Uterus (tissue), 4 donors: ENCODE results near the gene KIAA0753. TPM values are rescaled to one million over a fixed set of nuclear protein-coding genes. Genes with fewer than 3 reads are reported as not detected.

Experiments
- DNase-seq, 2 donors: peaks; one replicate each; pipeline ENCODE4 v3.0.0-alpha.2; 2019 to 2020
- H3K27ac ChIP-seq, 2 donors: fragments of 200-600 bp; sonication (generic); 1 replicate in 1 of 2; 2 replicates in 1 of 2; pipeline ENCODE4 v1.5.1; 2016 to 2018
- H3K27me3 ChIP-seq, 2 donors: fragments of 200-600 bp; sonication (generic); one replicate each; pipeline ENCODE4 v1.5.1; 2018 to 2019; ENCODE audit warnings: control low read depth in 1 of 2
- H3K36me3 ChIP-seq, 2 donors: fragments of 200-600 bp; sonication (generic); one replicate each; pipeline ENCODE4 v1.5.1; 2019; ENCODE audit warnings: control low read depth in 1 of 2
- H3K4me1 ChIP-seq, 2 donors: fragments of 200-600 bp; sonication (generic); one replicate each; pipeline ENCODE4 v1.5.1; 2018 to 2019; ENCODE audit warnings: control low read depth in 1 of 2
- H3K4me3 ChIP-seq, 2 donors: fragments of 200-600 bp; sonication (generic); 1 replicate in 1 of 2; 2 replicates in 1 of 2; pipeline ENCODE4 v1.5.1; 2018 to 2019; ENCODE audit warnings: mild to moderate bottlenecking in 1 of 2
- H3K9me3 ChIP-seq, 2 donors: fragments of 200-600 bp; sonication (generic); one replicate each; pipeline ENCODE4 v1.5.1; 2019; ENCODE audit warnings: control low read depth in 1 of 2
- CTCF ChIP-seq, 4 experiments: fragments of 200-600 bp in 2 of 4; fragments of 450-650 bp in 2 of 4; sonication (generic) in 2 of 4; IDR thresholded peaks; one replicate each; pipeline ENCODE4 v1.5.1; 2016 to 2019; ENCODE audit warnings: antibody characterized with exemption in 4 of 4, mild to moderate bottlenecking in 2 of 4, moderate library complexity in 1 of 4
- POLR2A ChIP-seq, 2 donors: fragments of 450-650 bp; IDR thresholded peaks; one replicate each; pipeline ENCODE4 v1.6.1; 2016; ENCODE audit warnings: antibody characterized with exemption in 2 of 2, mild to moderate bottlenecking in 1 of 2, moderate library complexity in 1 of 2
- intact Hi-C: fragments of 100-400 bp; cut with DNase I; formaldehyde crosslinking; loops from one replicate; pipeline ENCODE4 v1.15.1; 2023; ENCODE audit warnings: low total_unique reads
- total RNA-seq, 4 donors: library from RNA; depleted of rRNA in 3 of 4; stranded (reverse); fragments of >200 nt in 3 of 4; gene quantifications; one replicate each; pipeline versions ENCODE4 v1.1.0 to v1.2.4, GENCODE V29; 2014 to 2023
- donor health status: DM: yes; HTN: yes; CAD: no.

KIAA0753 gene
- total RNA-seq, 4 donors from 2014 or later, result 6.2 to 52.3 (median 28.8) TPM

- no peak overlapping the region for H3K4me3 ChIP-seq
- TF ChIP-seq POLR2A (IDR thresholded peaks at IDR 0.05), result no peak
- TF ChIP-seq CTCF (IDR thresholded peaks at IDR 0.05), result no peak
- intact Hi-C loops, result no loop called here
- H3K27ac ChIP-seq, result no peak overlapping the region
- no peaks in the 10 kb centered on the region for H3K9me3 ChIP-seq
- H3K27me3 ChIP-seq, result no peaks in the 10 kb centered on the region
- no peak for DNase-seq
- H3K4me1 ChIP-seq, result no peaks in the 10 kb centered on the region
- no peaks in the 10 kb centered on the region for H3K36me3 ChIP-seq
Measured at GRCh38 chr17:6580625-6581024, 59.9 kb downstream of the KIAA0753 start.

GRCh38 chr17:6578491-6578890, 62.0 kb downstream of the KIAA0753 start:
- Histone ChIP-seq H3K4me1 (no peaks in the 10 kb centered on the region), H3K9me3 (no peaks in the 10 kb centered on the region), H3K4me3 (no peak overlapping the region), H3K27ac (no peak overlapping the region), H3K27me3 (no peaks in the 10 kb centered on the region), H3K36me3 (no peaks in the 10 kb centered on the region)
- DNase-seq, result no peak
- intact Hi-C loops, result no loop called here
- TF ChIP-seq CTCF (IDR thresholded peaks at IDR 0.05) (no peak), POLR2A (IDR thresholded peaks at IDR 0.05) (no peak)

GRCh38 chr17:6577686-6578263, 62.7 kb downstream of the KIAA0753 start:
- H3K4me1 ChIP-seq, result no peaks in the 10 kb centered on the region
- no peak overlapping the region for H3K27ac ChIP-seq
- no peaks in the 10 kb centered on the region for H3K27me3 ChIP-seq
- no peak for DNase-seq
- intact Hi-C loops, result no loop called here
- H3K36me3 ChIP-seq, result no peaks in the 10 kb centered on the region
- no peaks in the 10 kb centered on the region for H3K9me3 ChIP-seq
- H3K4me3 ChIP-seq, result no peak overlapping the region
- TF ChIP-seq POLR2A (IDR thresholded peaks at IDR 0.05) (no peak), CTCF (IDR thresholded peaks at IDR 0.05) (no peak)

GRCh38 chr17:6576038-6576785, 64.3 kb downstream of the KIAA0753 start:
- no peaks in the 10 kb centered on the region for H3K36me3 ChIP-seq
- TF ChIP-seq POLR2A (IDR thresholded peaks at IDR 0.05) (no peak), CTCF (IDR thresholded peaks at IDR 0.05) (no peak)

GRCh38 chr17:6575596-6575988, 64.9 kb downstream of the KIAA0753 start:
- no peaks in the 10 kb centered on the region for H3K27me3 ChIP-seq
- no peak overlapping the region for H3K4me3 ChIP-seq
- H3K9me3 ChIP-seq, result no peaks in the 10 kb centered on the region
- no peak for DNase-seq
- H3K4me1 ChIP-seq, result no peaks in the 10 kb centered on the region
- TF ChIP-seq POLR2A (IDR thresholded peaks at IDR 0.05), result no peak
- TF ChIP-seq CTCF (IDR thresholded peaks at IDR 0.05), result no peak
- no peaks in the 10 kb centered on the region for H3K36me3 ChIP-seq
- intact Hi-C loops, result no loop called here
- H3K27ac ChIP-seq, result no peak overlapping the region

More at GRCh38 chr17:6576038-6576785, 64.3 kb downstream of the KIAA0753 start:
- Histone ChIP-seq H3K4me1 (no peaks in the 10 kb centered on the region), H3K27me3 (no peaks in the 10 kb centered on the region), H3K4me3 (no peak overlapping the region), H3K9me3 (no peaks in the 10 kb centered on the region), H3K27ac (no peak overlapping the region)
- intact Hi-C loops, result no loop called here
- DNase-seq, result no peak
